ENCODE data around the gene CASR.

Gene CASR

GRCh38 chr3:122215592-122216298, 32.3 kb downstream of the CASR start:
- DNase-seq (ENCODE audit: low spot score): no peak

DNA sequence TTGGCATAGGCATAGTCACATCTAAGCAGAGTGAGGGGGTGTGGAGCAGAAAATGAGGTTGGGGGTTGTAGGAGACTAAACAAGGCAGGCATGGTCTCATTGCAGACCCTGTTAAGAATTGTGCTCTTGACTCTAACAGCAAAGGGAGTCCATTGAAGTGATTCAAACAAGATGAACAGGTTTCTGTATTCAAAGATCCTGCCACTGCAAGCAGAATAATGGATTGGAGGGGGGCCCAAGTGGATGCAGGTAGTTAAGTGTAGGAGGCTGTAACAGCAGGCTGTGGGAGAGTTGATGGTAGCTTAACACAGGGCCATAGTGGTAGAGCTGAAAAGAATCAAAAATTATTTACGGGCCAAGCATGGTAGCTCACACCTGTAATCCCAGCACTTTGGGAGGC, 34.4 kb downstream of the CASR start:
- DNase-seq (ENCODE audit: low spot score): no peak

- DNase-seq (ENCODE audit: low spot score): no peak
Observed at GRCh38 chr3:122219242-122219872, 35.9 kb downstream of the CASR start.

DNA sequence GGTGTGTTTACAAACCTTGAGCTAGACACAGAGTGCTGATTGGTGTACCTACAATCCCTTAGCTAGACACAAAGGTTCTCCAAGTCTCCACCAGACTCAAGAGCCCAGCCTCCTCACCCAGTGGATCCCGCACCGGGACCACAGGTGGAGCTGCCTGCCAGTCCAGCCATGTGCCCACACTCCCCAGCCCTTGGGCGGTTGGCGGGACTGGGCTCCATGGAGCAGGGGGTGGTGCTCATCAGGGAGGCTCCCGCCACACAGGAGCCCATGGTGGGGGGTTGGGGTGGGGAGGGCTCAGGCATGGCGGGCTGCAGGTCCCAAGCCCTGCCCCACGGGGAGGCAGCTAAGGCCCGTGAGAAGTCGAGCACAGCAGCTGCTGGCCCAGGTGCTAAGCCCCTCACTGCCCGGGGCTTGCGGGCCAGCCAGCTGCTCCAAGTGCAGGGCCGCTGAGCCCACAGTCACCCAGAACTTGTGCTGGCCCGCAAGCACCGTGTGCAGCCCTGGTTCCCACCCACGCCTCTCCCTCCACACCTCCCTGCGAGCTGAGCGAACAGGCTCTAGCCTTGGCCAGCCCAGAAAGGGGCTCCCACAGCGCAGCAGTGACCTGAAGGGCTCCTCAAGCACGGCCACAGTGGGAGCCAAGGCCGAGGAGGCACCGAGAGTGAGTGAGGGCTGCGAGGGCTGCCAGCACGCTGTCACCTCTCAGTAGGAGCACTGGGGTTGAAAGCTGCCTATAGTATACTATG, 43.7 kb downstream of the CASR start:
- no peak for DNase-seq (ENCODE audit: low spot score)

DNA sequence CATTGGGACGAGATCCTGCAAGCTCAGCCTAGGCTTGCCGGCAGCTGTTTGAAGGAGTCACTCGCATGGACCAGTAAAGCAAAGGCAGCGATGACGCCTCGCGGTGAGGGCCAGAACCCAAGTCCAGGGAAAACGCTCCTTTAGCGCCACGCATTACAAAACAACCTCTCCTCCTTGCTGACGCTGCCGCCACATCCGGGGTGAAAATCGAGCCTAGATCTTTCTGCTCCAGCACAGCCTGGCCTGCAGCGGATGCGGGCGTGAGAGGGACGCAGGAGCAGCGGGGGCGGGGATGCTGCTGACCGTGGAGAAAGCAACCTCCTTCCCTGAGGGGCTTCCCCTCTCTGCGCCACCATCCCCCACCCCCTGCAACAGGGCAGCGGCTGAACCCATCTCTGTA, 46.7 kb downstream of the CASR start:
- DNase-seq (ENCODE audit: low spot score): no peak

DNA sequence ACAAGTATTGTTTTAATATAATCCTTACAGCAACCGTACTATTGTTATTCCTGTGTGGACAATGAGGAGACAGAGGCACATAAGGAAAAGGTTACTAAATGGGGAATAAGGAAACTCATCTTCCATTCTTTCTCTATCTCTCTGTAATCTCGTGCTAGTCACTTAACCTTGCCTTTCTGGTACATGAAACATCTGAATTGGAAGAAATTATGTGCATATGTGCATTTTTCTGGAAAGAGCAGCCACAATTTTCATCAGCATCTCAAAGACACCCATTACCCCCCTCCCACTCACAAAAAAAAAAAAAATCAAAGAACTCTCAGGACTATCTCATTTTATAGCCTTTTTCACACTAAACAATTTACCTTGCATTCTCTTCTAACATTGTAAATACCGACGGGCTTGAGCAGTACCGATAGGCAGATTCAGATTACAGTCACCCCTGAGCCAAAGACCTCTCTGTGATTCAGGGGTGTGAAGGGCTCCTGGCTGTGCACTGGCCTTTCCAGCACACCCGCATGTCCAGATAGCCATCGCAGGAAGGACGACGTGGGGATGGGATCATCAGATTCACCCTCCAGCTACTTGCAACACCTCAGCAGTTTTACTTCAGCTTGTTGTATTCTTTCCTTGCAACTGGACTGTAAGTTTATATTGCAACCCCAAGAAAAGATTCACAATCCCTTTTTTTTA, 48.1 kb downstream of the CASR start:
- DNase-seq (ENCODE audit: low spot score): no peak

DNA sequence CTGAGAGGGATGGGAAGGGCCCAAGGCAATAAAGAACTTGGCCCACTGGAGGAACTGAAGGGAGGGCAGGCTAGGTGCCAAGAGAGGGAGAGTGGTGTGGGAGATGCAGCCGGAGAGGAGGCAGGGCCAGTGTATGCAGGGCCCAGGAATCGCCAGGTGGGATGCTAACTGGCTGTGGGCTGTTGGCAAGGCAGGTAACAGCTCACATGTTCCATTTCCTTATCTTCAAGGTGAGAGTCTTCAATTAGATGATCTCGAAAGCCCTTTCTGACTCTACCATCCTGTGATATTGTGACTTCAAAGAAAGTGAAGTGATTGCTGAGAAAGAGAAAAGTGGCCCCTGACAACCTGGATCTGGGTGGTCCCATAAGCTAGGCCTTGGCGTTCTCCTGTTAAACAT, 49.0 kb downstream of the CASR start:
- no peak for DNase-seq (ENCODE audit: low spot score)

GRCh38 chr3:122233101-122233952, 49.9 kb downstream of the CASR start:
- DNase-seq (ENCODE audit: low spot score): no peak

DNA sequence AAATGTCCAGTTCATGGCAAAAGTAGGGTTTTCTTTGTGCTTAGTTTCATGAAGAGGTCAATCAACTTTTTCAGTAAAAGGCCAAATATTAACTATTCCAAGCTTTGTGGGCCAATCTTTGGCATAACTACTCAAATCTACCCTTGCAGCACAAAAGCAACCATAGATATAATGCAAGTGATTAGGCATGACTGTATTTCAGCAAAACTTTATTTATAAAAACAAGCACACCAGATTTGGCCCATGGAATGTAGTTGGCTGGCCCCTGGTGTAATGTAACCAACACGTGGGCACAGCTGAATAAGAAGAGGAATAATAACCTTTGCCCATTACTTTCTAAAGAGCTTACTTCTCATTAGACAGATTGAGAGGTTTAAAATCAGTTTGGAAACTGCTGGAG, 50.6 kb downstream of the CASR start:
- no peak for DNase-seq (ENCODE audit: low spot score)

- no peak for DNase-seq (ENCODE audit: low spot score)
Observed at GRCh38 chr3:122235147-122235546, 51.7 kb downstream of the CASR start.

DNA sequence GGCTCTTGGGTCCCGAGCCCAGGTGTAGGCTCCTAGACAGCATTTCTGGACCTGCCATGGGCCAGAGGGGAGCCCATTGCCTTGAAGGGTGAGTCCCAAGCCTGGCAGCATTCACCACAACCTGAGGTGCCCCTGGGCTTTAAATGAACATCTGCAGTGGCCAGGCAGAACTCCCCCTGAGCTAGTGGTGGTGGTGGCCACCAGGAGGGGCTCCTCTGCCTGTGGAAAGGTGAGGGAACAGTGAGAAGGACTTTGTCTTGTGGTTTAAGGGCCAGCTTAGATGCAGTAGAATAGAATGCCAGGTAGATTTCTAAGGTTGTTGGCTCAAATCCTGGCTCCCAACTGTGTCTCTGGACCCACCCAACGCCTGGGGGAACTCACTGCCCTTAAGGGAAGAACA, 55.6 kb downstream of the CASR start:
- DNase-seq (ENCODE audit: low spot score): no peak

DNA sequence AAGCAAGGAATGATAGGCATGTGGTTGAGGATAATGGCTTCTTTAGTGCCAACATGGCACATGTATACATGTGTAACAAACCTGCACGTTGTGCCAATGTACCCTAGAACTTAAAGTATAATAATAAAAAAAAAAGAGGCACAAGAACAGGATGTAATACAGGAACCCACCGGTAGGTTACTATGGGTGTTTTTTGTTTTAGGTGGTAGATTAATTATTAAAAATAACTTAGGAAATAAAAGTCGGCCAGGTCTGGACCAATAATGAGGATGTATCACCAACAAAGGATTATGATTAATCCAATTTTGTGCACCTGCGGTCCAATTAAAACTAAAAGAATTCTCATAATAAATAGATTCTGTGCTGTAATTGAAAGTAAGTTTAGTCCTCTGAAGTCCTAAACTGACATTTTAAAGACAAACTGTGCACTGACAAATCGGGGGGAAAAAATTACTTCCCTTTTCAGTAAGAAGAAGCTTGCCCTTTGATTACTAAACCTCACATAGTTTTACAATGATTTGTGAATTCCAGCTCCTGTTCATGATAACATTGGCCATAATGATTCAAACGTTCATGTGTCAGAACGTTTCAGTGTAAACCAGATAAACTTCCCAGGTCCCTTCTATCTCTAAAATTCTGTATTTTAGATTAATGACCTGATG, 62.2 kb downstream of the CASR start:
- DNase-seq (ENCODE audit: low spot score): peak; percentile 17

DNA sequence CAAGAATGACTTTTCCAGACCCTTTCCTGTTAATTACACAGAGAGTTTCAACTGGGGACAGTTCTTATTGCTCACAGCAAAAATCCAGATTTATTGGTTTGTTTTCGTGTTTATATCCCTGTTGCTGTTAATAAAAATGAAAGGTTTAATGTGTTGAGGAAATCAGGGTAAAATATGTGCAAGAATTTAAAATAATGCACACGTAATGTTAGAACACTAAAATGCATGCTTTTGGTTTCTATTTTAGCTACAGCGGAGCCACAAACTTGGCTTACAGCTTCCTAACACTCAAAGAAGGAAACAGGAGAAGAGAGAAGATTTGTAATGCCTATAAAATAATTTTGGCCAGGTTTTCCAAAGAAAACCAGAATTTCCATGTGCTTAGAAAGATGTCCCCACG, 62.7 kb downstream of the CASR start:
- no peak for DNase-seq (ENCODE audit: low spot score)

DNA sequence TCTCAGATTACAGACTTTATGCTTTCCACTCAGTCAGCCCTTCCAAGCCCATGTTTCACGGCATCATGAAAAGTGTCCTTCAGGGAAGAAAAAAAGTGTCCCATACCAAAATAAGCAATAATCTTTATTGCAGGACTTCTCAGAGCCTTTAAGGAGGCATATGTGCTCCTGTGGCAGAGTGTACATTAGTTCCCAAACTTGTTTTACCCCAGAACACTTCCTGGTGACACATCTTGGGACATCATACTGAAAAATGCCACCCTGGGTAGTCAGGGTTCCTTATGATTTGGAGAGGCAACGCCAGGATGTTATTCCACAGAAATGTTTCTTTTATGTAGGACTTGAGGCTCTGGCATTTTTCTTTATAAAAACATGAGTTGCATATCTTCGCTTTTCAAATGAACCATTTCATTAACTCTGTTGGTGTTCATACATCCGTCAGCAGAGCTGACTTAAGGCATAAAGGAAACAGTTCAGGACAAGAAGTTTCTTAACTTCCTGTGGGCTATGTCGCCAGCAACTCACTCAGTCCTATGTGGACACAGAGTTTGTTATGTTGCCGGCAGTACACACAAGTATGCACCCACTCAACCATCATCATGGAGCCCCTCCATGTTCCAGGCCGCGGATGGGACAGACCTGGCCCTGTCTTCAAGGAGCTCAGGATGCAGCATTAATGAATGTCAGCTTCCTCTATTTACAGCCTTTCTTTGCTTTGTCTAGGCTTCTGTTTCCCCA, 63.8 kb downstream of the CASR start:
- no peak for DNase-seq (ENCODE audit: low spot score)

- no peak for DNase-seq (ENCODE audit: low spot score)
Observed at GRCh38 chr3:122247825-122248185, 64.3 kb downstream of the CASR start.

DNA sequence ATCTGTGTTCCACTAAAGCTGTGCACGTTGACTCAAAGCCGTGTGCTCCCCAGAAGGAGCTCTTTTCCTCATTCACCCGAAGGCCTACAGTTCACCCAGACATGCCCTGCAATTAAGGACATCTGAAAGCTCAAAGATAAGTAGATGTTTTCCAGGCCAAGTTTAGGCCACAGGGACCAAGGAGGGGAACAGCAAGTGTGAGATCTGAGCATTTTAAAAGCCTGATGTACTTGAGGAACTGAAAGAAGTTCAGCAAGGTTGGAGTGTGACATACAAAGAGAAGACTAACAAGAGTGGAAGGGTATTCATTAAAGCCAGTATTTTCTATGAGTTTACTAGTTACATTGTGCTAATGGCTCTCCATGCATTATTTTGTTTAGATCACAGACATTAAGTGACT, 68.0 kb downstream of the CASR start:
- no peak for DNase-seq (ENCODE audit: low spot score)

DNA sequence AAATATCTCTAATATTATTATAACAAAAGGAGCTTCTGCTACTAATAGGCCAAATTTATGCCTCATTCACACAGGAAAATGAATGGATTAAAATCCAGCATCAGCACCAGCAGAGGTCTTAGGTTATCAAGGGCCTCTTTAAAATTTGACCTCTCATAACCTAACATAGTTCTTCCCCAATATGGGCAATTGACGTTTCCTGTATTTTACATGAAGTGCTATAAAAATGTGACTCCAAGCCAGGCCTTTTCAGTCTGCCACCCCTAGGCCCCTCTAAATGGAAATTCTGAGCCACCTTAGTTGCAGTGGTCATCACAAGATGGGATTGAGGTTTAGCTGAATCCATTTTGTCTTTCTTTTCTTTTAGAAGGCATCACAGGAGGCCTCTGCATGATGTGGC, 70.1 kb downstream of the CASR start:
- no peak for DNase-seq (ENCODE audit: low spot score)

- DNase-seq (ENCODE audit: low spot score): no peak
Observed at GRCh38 chr3:122255757-122256439, 72.4 kb downstream of the CASR start.

GRCh38 chr3:122257644-122258364, 74.3 kb downstream of the CASR start:
- DNase-seq (ENCODE audit: low spot score): no peak
